Measurements from ENCODE around the gene MAGEE2. TPM values are rescaled to one million over a fixed set of nuclear protein-coding genes. Genes with fewer than 3 reads are reported as not detected.
"Not testable (repeated sequence)": the region's sequence is repeated elsewhere in the genome, so short reads cannot be mapped to it uniquely, and the experiment has no call there.

The MAGEE2 gene, protein sequence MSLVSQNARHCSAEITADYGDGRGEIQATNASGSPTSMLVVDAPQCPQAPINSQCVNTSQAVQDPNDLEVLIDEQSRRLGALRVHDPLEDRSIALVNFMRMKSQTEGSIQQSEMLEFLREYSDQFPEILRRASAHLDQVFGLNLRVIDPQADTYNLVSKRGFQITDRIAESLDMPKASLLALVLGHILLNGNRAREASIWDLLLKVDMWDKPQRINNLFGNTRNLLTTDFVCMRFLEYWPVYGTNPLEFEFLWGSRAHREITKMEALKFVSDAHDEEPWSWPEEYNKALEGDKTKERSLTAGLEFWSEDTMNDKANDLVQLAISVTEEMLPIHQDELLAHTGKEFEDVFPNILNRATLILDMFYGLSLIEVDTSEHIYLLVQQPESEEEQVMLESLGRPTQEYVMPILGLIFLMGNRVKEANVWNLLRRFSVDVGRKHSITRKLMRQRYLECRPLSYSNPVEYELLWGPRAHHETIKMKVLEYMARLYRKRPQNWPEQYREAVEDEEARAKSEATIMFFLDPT
- not detected in 2 replicates for total RNA-seq

DNA sequence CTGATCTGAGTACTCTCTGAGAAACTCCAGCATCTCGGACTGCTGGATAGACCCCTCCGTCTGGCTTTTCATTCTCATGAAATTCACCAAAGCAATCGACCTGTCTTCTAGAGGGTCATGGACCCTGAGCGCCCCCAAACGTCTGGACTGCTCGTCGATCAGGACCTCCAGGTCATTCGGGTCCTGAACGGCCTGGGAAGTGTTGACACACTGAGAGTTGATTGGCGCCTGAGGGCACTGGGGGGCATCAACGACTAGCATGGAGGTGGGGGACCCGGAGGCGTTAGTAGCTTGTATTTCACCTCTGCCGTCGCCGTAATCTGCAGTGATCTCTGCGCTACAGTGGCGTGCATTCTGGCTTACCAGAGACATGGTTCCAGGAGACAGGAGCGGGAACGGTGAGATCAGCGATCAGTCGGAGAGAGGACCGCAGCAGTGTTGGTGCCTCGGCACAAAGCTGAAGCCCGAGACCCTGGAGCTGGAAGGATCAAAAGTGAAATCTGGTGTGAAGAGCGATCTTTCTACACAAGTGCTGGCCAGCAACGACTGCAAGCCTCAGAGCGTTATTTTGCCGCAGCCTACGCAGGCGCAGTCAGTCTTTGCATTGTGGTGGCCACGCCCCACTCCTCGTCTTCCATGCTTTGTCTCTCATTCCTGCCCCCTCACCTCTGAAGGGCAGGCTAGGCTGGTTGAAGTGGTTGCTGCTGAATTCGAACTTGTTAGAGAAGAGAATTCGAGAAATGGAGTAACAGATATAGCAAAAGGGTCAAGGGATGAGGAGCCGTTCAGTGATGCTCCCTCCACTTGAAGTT lies at the start of gene MAGEE2:
Gene MAGEE2 (minus strand): TSS at position 575 of the 812 bp plus-strand sequence. CDS start 203 bp downstream, at position 372.
- Mint-ChIP-seq H3K9me3 (no peaks in the 10 kb centered on the region), H3K27me3 (peaks cover 4% of the 10 kb centered on the region), H3K4me3 (peak within 1 kb of the TSS; percentile 67), H3K4me1 (peaks cover 3% of the 10 kb centered on the region), H3K27ac (no peak within 1 kb of the TSS), H3K36me3 (ENCODE audit: low read depth) (no peaks in the 10 kb centered on the region)
- ChIA-PET CTCF (no interaction called here), POLR2A (no interaction called here)
- intact Hi-C loops (cut with micrococcal nuclease): no loop called here
- TF ChIP-seq, protein P1, sequence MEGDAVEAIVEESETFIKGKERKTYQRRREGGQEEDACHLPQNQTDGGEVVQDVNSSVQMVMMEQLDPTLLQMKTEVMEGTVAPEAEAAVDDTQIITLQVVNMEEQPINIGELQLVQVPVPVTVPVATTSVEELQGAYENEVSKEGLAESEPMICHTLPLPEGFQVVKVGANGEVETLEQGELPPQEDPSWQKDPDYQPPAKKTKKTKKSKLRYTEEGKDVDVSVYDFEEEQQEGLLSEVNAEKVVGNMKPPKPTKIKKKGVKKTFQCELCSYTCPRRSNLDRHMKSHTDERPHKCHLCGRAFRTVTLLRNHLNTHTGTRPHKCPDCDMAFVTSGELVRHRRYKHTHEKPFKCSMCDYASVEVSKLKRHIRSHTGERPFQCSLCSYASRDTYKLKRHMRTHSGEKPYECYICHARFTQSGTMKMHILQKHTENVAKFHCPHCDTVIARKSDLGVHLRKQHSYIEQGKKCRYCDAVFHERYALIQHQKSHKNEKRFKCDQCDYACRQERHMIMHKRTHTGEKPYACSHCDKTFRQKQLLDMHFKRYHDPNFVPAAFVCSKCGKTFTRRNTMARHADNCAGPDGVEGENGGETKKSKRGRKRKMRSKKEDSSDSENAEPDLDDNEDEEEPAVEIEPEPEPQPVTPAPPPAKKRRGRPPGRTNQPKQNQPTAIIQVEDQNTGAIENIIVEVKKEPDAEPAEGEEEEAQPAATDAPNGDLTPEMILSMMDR (IDR thresholded peaks at IDR 0.05): no peak
- DNase-seq (no peak), ATAC-seq (ENCODE audit: low read depth) (no peak)

DNA sequence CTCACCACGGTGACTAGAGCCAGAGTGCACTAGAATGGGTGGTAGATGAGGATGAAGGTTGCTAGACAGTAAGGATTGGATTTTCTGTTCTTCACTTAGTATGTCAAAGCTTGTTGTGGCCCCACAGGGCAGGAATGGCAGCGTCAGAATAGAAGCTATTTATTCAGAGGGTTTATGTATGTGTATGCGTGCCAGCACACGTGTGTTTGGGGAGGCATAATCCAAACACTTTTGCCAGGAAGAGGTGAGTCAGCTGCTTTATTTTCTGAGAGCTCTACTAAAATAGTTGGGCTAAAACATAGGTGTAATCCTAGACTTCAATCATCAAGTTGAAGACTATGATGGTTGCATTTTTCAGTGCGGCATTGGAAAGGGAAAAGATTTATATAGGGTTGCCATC lies 1.2 kb upstream of the MAGEE2 start:
- intact Hi-C loops (cut with micrococcal nuclease): no loop called here
- DNase-seq: no peak
- H3K9me3 Mint-ChIP-seq: no peaks in the 10 kb centered on the region
- peaks cover 4% of the 10 kb centered on the region for H3K27me3 Mint-ChIP-seq
- TF ChIP-seq, protein P1 (IDR thresholded peaks at IDR 0.05): no peak
- no peaks in the 10 kb centered on the region for H3K36me3 Mint-ChIP-seq (ENCODE audit: low read depth)
- H3K4me3 Mint-ChIP-seq: no peak overlapping the region
- ATAC-seq (ENCODE audit: low read depth): no peak
- H3K4me1 Mint-ChIP-seq: peaks cover 3% of the 10 kb centered on the region
- CTCF ChIA-PET: no interaction called here
- no peak overlapping the region for H3K27ac Mint-ChIP-seq
- POLR2A ChIA-PET: no interaction called here

DNA sequence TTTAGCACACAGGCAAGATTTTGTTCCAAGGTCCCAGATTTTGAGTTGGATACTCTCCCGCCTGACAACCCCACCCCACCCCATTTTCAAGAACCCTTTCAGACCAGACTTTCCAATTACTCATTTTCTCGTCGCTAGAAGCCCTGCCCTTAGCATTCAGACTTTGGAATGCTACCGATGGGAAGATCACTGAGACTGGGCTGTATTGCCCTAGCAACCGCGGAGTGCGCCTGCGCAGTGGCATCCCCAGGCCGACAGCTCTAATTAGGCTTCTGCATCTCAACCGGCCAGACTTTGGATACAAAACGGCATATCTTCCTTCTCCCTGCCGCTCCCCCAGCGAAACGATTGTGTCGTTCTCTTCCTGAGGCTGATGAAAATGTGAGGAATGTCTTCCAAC lies 3.4 kb downstream of the MAGEE2 start:
- peaks cover 3% of the 10 kb centered on the region for H3K4me1 Mint-ChIP-seq
- no peak overlapping the region for H3K27ac Mint-ChIP-seq
- TF ChIP-seq, protein P1 (IDR thresholded peaks at IDR 0.05): no peak
- DNase-seq (no peak), ATAC-seq (ENCODE audit: low read depth) (no peak)
- intact Hi-C loops (cut with micrococcal nuclease): no loop called here
- H3K9me3 Mint-ChIP-seq: no peaks in the 10 kb centered on the region
- ChIA-PET POLR2A (no interaction called here), CTCF (no interaction called here)
- H3K4me3 Mint-ChIP-seq: no peak overlapping the region
- H3K27me3 Mint-ChIP-seq: peaks cover 4% of the 10 kb centered on the region
- no peaks in the 10 kb centered on the region for H3K36me3 Mint-ChIP-seq (ENCODE audit: low read depth)

DNA sequence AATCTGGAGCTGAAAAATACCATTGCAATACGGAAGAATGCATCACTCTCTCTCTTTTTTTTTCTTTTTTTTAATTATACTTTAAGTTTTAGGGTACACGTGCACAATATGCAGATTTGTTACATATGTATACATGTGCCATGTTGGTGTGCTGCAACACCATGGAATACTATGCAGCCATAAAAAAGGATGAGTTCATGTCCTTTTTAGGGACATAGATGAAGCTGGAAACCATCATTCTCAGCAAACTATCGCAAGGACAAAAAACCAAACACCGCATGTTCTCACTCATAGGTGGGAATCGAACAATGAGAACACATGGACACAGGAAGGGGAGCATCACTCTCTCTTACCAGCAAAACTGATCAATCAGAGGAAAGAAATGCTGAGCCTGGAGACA lies 17.0 kb downstream of the MAGEE2 start:
- H3K4me3 Mint-ChIP-seq; H3K4me1 Mint-ChIP-seq; H3K36me3 Mint-ChIP-seq (ENCODE audit: low read depth); intact Hi-C loops (cut with micrococcal nuclease); ATAC-seq (ENCODE audit: low read depth); DNase-seq; CTCF ChIA-PET; H3K27me3 Mint-ChIP-seq; POLR2A ChIA-PET; H3K27ac Mint-ChIP-seq; H3K9me3 Mint-ChIP-seq: not testable (repeated sequence)

DNA sequence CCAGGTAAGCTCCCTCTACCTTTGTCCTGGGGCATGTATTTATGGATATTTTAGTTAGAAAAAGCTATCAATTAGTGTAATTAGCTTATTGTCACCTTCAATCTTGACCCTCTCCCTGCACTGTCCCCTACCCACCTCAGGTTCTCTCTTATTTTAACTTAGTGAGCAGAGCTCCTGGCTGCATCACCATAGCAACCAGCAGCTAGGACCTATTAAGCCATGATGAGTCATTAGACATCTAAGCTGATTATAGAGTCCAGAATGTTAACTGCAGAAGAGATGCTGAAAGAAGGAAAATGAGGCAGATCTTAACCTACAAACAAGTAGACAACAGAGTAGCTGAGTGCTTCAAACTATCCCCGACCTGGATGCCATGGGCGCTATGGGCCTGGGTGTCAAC lies 36.6 kb downstream of the MAGEE2 start:
- no peak overlapping the region for H3K27ac Mint-ChIP-seq

More for the DNA sequence above, 36.6 kb downstream of the MAGEE2 start:
- TF ChIP-seq, protein P1 (IDR thresholded peaks at IDR 0.05): no peak
- no peak for ATAC-seq (ENCODE audit: low read depth)
- intact Hi-C loops (cut with micrococcal nuclease): loop anchor here (10.0 kb wide), 1 partner anchor 474 kb away; the partner anchor contains the start of gene UPRT
- DNase-seq: no peak
- Mint-ChIP-seq H3K9me3 (peaks cover 8% of the 10 kb centered on the region), H3K27me3 (no peaks in the 10 kb centered on the region), H3K4me1 (peaks cover 15% of the 10 kb centered on the region), H3K36me3 (ENCODE audit: low read depth) (peaks cover 2% of the 10 kb centered on the region), H3K4me3 (peak overlapping the region; percentile 44)
- ChIA-PET POLR2A (no interaction called here), CTCF (no interaction called here)

Data from activated B cell treated with CpG ODN at 0.5 μM for 24 hours (primary cell).